GM19240 (cell line): ENCODE data around the gene DCP1B.

ENCODE experiments used
- DNase-seq: peaks from one replicate; pipeline ENCODE4 v3.0.0; 2011; ENCODE audit warnings: low spot score; ENCODE audit not compliant: insufficient read length

DCP1B gene

GRCh38 chr12:1920971-1921370 is 83.3 kb downstream of the DCP1B start:
- no peak for DNase-seq

- DNase-seq, result no peak
These were observed 83.8 kb downstream of the DCP1B start for GRCh38 chr12:1920436-1920835.

- no peak for DNase-seq
These were observed 84.5 kb downstream of the DCP1B start for GRCh38 chr12:1919763-1920162.

GRCh38 chr12:1919284-1919683 is 85.0 kb downstream of the DCP1B start:
- DNase-seq, result no peak

- DNase-seq, result no peak
These were observed 85.4 kb downstream of the DCP1B start for GRCh38 chr12:1918884-1919236.

- DNase-seq, result no peak
These were observed 86.0 kb downstream of the DCP1B start, which contains the start of gene CACNA2D4 for GRCh38 chr12:1918081-1918883. Gene CACNA2D4, minus strand, starts transcription at chr12:1918652. Its CDS starts 179 bp downstream, at chr12:1918473.

GRCh38 chr12:1917172-1918070 is 86.8 kb downstream of the DCP1B start:
- DNase-seq, result no peak

GRCh38 chr12:1916371-1917171 is 87.7 kb downstream of the DCP1B start:
- DNase-seq, result no peak

GRCh38 chr12:1915082-1915968 is 88.9 kb downstream of the DCP1B start:
- DNase-seq, result no peak

- no peak for DNase-seq
These were observed 89.9 kb downstream of the DCP1B start for GRCh38 chr12:1914114-1914911.

GRCh38 chr12:1913377-1914113 is 90.7 kb downstream of the DCP1B start:
- no peak for DNase-seq

- DNase-seq, result no peak
These were observed 91.5 kb downstream of the DCP1B start for GRCh38 chr12:1912580-1913376.

- DNase-seq, result no peak
These were observed 92.4 kb downstream of the DCP1B start for GRCh38 chr12:1911598-1912575.

GRCh38 chr12:1910468-1910867 is 93.8 kb downstream of the DCP1B start:
- no peak for DNase-seq

GRCh38 chr12:1908758-1909157 is 95.5 kb downstream of the DCP1B start:
- DNase-seq, result no peak

GRCh38 chr12:1907652-1908611 is 96.3 kb downstream of the DCP1B start:
- no peak for DNase-seq
